A549 (cell line): ENCODE results near the gene FAM50A. TPM values are rescaled to one million over a fixed set of nuclear protein-coding genes. Genes with fewer than 3 reads are reported as not detected.

Experiments
- ATAC-seq, 2 experiments: fragments of 200-7000 bp in 1 of 2; fragments of >200 bp in 1 of 2; cut with Nextera tagmentation in 1 of 2; cut with Tn5 transposase in 1 of 2; 3 replicates each; pipeline versions ENCODE4 v1.8.0 to v1.9.1; 2018 to 2020; ENCODE audit warnings: mild to moderate bottlenecking in 1 of 2, moderate library complexity in 1 of 2
- CTCF ChIA-PET: fragments of 300-600 bp; sonication (Branson Sonifier 250); formaldehyde crosslinking; extraction: SDS; loops from one replicate; lab custom pipeline; 2021; ENCODE audit warnings: antibody characterized with exemption, inconsistent platforms; lab: Yijun Ruan, JAX
- POLR2A ChIA-PET: fragments of 350-600 bp; formaldehyde crosslinking; extraction: SDS; loops from one replicate; lab custom pipeline; 2021; ENCODE audit warnings: antibody characterized with exemption, inconsistent platforms; lab: Yijun Ruan, JAX
- DNase-seq, 2 experiments: peaks; one replicate each; pipeline versions ENCODE4 v3.0.0 to v3.0.0-alpha.2; 2011 to 2016; ENCODE audit warnings: low read depth in 1 of 2, low spot score in 1 of 2
- FAIRE-seq: peaks from 2 replicates; lab custom pipeline; 2011; peaks lifted over from hg19 to GRCh38; lab: Jason Lieb, UNC
- H3K27ac ChIP-seq, 2 experiments: fragments of >200 bp; sonication (Bioruptor Twin); formaldehyde crosslinking; 3 replicates each; pipeline ENCODE4 v1.5.1; 2016 to 2017
- H3K4me1 ChIP-seq: fragments of >200 bp; sonication (Bioruptor Twin); formaldehyde crosslinking; 3 replicates; pipeline ENCODE4 v1.6.1; 2016
- H3K4me2 ChIP-seq: fragments of >200 bp; sonication (Bioruptor Twin); formaldehyde crosslinking; 3 replicates; pipeline ENCODE4 v1.6.1; 2016
- H3K4me3 ChIP-seq: fragments of >200 bp; sonication (Bioruptor Twin); formaldehyde crosslinking; 3 replicates; pipeline ENCODE4 v1.5.1; 2016
- H3K9me3 ChIP-seq: fragments of >200 bp; sonication (Bioruptor Twin); formaldehyde crosslinking; 3 replicates; pipeline ENCODE4 v1.6.1; 2016
- BCL3 ChIP-seq: fragments of >200 bp; sonication (Bioruptor Twin); formaldehyde crosslinking; IDR thresholded peaks from 3 replicates; pipeline ENCODE4 v1.6.1; 2016
- CBX8 ChIP-seq: fragments of 200-600 bp; sonication (generic); IDR thresholded peaks from 2 replicates; pipeline ENCODE4 v1.6.1; 2016
- E2F6 ChIP-seq: IDR thresholded peaks from 2 replicates; pipeline ENCODE4 v1.6.1; 2012; ENCODE audit warnings: low read depth, borderline replicate concordance
- EHF ChIP-seq: fragments of 250-450 bp; sonication (Bioruptor Pico); IDR thresholded peaks from 2 replicates; pipeline ENCODE4 v1.5.0; 2020; ENCODE audit warnings: mild to moderate bottlenecking
- EHMT2 ChIP-seq: fragments of 200-600 bp; sonication (generic); IDR thresholded peaks from 2 replicates; pipeline ENCODE4 v1.6.1; 2016; ENCODE audit warnings: antibody characterized with exemption, low read depth, mild to moderate bottlenecking, moderate library complexity
- FOSB ChIP-seq: fragments of 250-450 bp; sonication (Bioruptor Pico); IDR thresholded peaks from 2 replicates; pipeline ENCODE4 v1.5.0; 2020; ENCODE audit warnings: mild to moderate bottlenecking, moderate library complexity
- GATA3 ChIP-seq: IDR thresholded peaks from 2 replicates; pipeline ENCODE4 v1.6.1; 2012; ENCODE audit warnings: borderline replicate concordance
- HEYL ChIP-seq: fragments of 250-450 bp; sonication (Bioruptor Pico); IDR thresholded peaks from 2 replicates; pipeline ENCODE4 v1.8.0; 2021; ENCODE audit warnings: mild to moderate bottlenecking, moderate library complexity
- HMGXB4 ChIP-seq: fragments of 250-450 bp; sonication (Bioruptor Pico); IDR thresholded peaks from 2 replicates; pipeline ENCODE4 v1.5.0; 2021; ENCODE audit warnings: mild to moderate bottlenecking, moderate library complexity, borderline replicate concordance
- HOXB13 ChIP-seq: fragments of 250-450 bp; sonication (Bioruptor Pico); IDR thresholded peaks from 2 replicates; pipeline ENCODE4 v1.5.0; 2020; ENCODE audit warnings: low read depth, mild to moderate bottlenecking, moderate library complexity
- HOXB5 ChIP-seq: fragments of 250-450 bp; sonication (Bioruptor Pico); IDR thresholded peaks from 2 replicates; pipeline ENCODE4 v1.5.0; 2020; ENCODE audit warnings: mild to moderate bottlenecking, moderate library complexity
- KDM1A ChIP-seq: fragments of 200-600 bp; sonication (generic); IDR thresholded peaks from 2 replicates; pipeline ENCODE4 v1.6.1; 2016; ENCODE audit warnings: low read depth, mild to moderate bottlenecking
- MAX ChIP-seq: IDR thresholded peaks from 2 replicates; pipeline ENCODE4 v1.6.1; 2012
- MAZ ChIP-seq: fragments of 150-350 bp; IDR thresholded peaks from 2 replicates; pipeline ENCODE4 v1.6.1; 2014; ENCODE audit warnings: antibody characterized with exemption, low read depth, low read length, borderline replicate concordance
- NPAS2 ChIP-seq: fragments of 250-450 bp; sonication (Bioruptor Pico); IDR thresholded peaks from 2 replicates; pipeline ENCODE4 v1.8.0; 2022; ENCODE audit warnings: mild to moderate bottlenecking, moderate library complexity, borderline replicate concordance
- PBX3 ChIP-seq: IDR thresholded peaks from 2 replicates; pipeline ENCODE4 v1.6.1; 2012
- PHF8 ChIP-seq: fragments of 200-600 bp; sonication (generic); IDR thresholded peaks from 2 replicates; pipeline ENCODE4 v1.6.1; 2016; ENCODE audit warnings: low read depth, mild to moderate bottlenecking, antibody characterized with exemption, moderate library complexity, borderline replicate concordance
- POLR2A ChIP-seq: IDR thresholded peaks from 2 replicates; pipeline ENCODE4 v1.6.1; 2012; ENCODE audit warnings: mild to moderate bottlenecking, low read length
- RAD21 ChIP-seq, 2 experiments: fragments of >200 bp in 1 of 2; sonication (Bioruptor Twin) in 1 of 2; formaldehyde crosslinking in 1 of 2; IDR thresholded peaks in 1 of 2; conservative IDR thresholded peaks in 1 of 2; 2 replicates in 1 of 2; 3 replicates in 1 of 2; pipeline ENCODE4 v1.6.1; 2012 to 2018; ENCODE audit warnings: inconsistent platforms in 1 of 2
- RCOR1 ChIP-seq: fragments of 150-350 bp; IDR thresholded peaks from 2 replicates; pipeline ENCODE4 v1.6.1; 2014; ENCODE audit warnings: antibody characterized with exemption, low read length, low read depth
- RFX5 ChIP-seq: fragments of 450-650 bp; IDR thresholded peaks from 2 replicates; pipeline ENCODE4 v1.7.1; 2014; ENCODE audit warnings: antibody characterized with exemption, mild to moderate bottlenecking, moderate library complexity
- RNF2 ChIP-seq: fragments of 200-600 bp; sonication (generic); IDR thresholded peaks from 2 replicates; pipeline ENCODE4 v1.6.1; 2016; ENCODE audit warnings: low read depth, mild to moderate bottlenecking, antibody characterized with exemption, moderate library complexity, borderline replicate concordance
- USF2 ChIP-seq: fragments of 450-650 bp; IDR thresholded peaks from 2 replicates; pipeline ENCODE4 v1.6.1; 2014; ENCODE audit warnings: antibody characterized with exemption
- ZFP36 ChIP-seq: fragments of 450-650 bp; IDR thresholded peaks from 2 replicates; pipeline ENCODE4 v1.6.1; 2014; ENCODE audit warnings: borderline replicate concordance; ENCODE audit not compliant: partially characterized antibody
- ZSCAN20 ChIP-seq: fragments of 250-450 bp; sonication (Bioruptor Pico); IDR thresholded peaks from 2 replicates; pipeline ENCODE4 v1.8.0; 2022; ENCODE audit warnings: mild to moderate bottlenecking, moderate library complexity
- WGBS: methylation state at CpG from one replicate; pipeline ENCODE4 v1.1.6; 2017; ENCODE audit errors: missing lambda C conversion rate; 5-methylcytosine and 5-hydroxymethylcytosine counted together
- polyA plus RNA-seq, 4 experiments: library from polyadenylated mRNA; depleted of rRNA in 3 of 4; stranded (reverse); fragments of >200 nt; fragmentation: RNase III in 1 of 4; extraction: RNeasy Plus Mini Kit Qiagen cat#74134 plus additional on column Dnase treatment in 1 of 4; gene quantifications; 2 replicates in 3 of 4; 3 replicates in 1 of 4; pipeline ENCODE4 v1.2.3, GENCODE V29; 2011 to 2017

FAM50A gene
- polyA plus RNA-seq, 2 of the 4 experiments (the other 2 are of a cell fraction): 57.8 to 123 TPM

GRCh38 chrX:154459832-154460231 is 15.9 kb downstream of the FAM50A start:
- no peak for TF ChIP-seq RFX5
- TF ChIP-seq GATA3: no peak
- TF ChIP-seq NPAS2 (CRISPR knock-in tag): no peak
- no peak for TF ChIP-seq RCOR1
- no peak for TF ChIP-seq HMGXB4
- no peak for TF ChIP-seq BCL3
- TF ChIP-seq PHF8: no peak
- no peak for TF ChIP-seq EHF
- TF ChIP-seq E2F6: no peak
- no peak for TF ChIP-seq RNF2
- TF ChIP-seq MAZ: no peak
- TF ChIP-seq USF2: no peak
- no peak for TF ChIP-seq HOXB13
- TF ChIP-seq HEYL (CRISPR knock-in tag): no peak
- no peak for TF ChIP-seq RAD21 (conservative IDR thresholded peaks at IDR 0.05 in 1 of 2, IDR thresholded peaks at IDR 0.05 in 1 of 2)
- no peak for TF ChIP-seq EHMT2
- no peak for TF ChIP-seq KDM1A
- TF ChIP-seq FOSB (CRISPR knock-in tag): no peak
- TF ChIP-seq ZFP36: no peak
- no peak overlapping the region for H3K4me3 ChIP-seq
- FAIRE-seq (no peak), ATAC-seq (0 out of 6 replicates have a peak, but pooled peaks of 1 of the 2 experiments have one; percentile 3), DNase-seq (no peak)
- POLR2A ChIA-PET: interaction anchor here (1.4 kb wide), 1 partner anchor 19 kb away, joined by 4 read pairs; the partner anchor contains the start of gene LAGE3
- no peaks in the 10 kb centered on the region for H3K9me3 ChIP-seq
- H3K27ac ChIP-seq: no peak overlapping the region
- WGBS: 80% methylated on average over 4 of the region's 14 CpGs
- peaks cover 11% of the 10 kb centered on the region for H3K4me1 ChIP-seq
- H3K4me2 ChIP-seq: no peak overlapping the region
- CTCF ChIA-PET: interaction anchor here (1.1 kb wide), 1 partner anchor 68 kb away, joined by 3 read pairs; no protein-coding TSS in a partner anchor

- ChIA-PET POLR2A (no interaction called here), CTCF (interaction anchor here (0.6 to 1.1 kb wide), 2 partner anchors 67 to 85 kb away, joined by 3 read pairs; no protein-coding TSS in a partner anchor)
- Histone ChIP-seq H3K4me3 (no peak overlapping the region), H3K4me2 (no peak overlapping the region), H3K4me1 (peaks cover 11% of the 10 kb centered on the region)
- DNase-seq (no peak), FAIRE-seq (no peak)
- no peak for TF ChIP-seq E2F6
- TF ChIP-seq CBX8: no peak
- TF ChIP-seq MAZ: no peak
- TF ChIP-seq MAX: no peak
- no peak for TF ChIP-seq RCOR1
- no peak for TF ChIP-seq RFX5
- no peak for TF ChIP-seq ZSCAN20 (CRISPR knock-in tag)
- TF ChIP-seq POLR2A: no peak
- TF ChIP-seq PBX3: no peak
- TF ChIP-seq HOXB5: no peak
- TF ChIP-seq, all 56 proteins: peak for 0
- no peak overlapping the region for H3K27ac ChIP-seq
- ATAC-seq: peak in 1 of 2 experiments; percentile 13; a peak in 2 of 6 replicates
- no peaks in the 10 kb centered on the region for H3K9me3 ChIP-seq
- 97% methylated on average over 6 of the region's 26 CpGs for WGBS
Observed at GRCh38 chrX:154460326-154460725, 16.4 kb downstream of the FAM50A start.
